ENCODE data around the gene OSMR. TPM values are rescaled to one million over a fixed set of nuclear protein-coding genes. Genes with fewer than 3 reads are reported as not detected.

OSMR gene
- total RNA-seq, 1 experiment from 2014 or later = 31.6 TPM

DNA sequence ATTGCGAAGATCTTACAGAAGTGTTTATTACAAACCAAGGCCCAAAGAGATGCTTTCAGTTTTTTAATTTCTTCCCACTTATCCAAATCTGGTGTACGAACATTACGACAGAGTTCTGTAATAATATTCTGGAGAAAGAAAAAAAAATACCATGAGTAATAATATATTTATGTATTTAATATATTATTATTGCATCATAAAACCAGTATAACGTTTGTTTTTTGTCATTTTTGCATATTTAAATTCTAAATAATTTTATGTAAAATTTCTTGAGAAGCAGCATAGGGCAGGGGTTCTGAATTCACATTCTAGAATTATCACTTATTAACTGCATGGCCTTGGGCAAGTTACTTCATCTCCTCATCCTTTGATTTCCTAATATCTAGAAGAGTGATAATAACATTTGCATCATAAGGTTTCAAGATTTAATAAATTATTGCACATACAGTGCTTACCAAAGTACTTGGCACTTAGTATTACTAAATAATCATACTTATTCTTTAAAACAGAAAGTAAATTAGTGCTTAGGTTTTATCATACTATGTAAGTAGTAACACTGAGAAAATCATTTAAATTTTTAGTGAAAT is 107.7 kb downstream of the OSMR start:
- Histone ChIP-seq H3K9me3 (ENCODE audit: low read depth, low read length, poor library complexity, severe bottlenecking) (no peaks in the 10 kb centered on the region), H3K27me3 (replicated peaks; ENCODE audit: insufficient read depth, low read depth, low read length, poor library complexity) (no peaks in the 10 kb centered on the region), H3K36me3 (ENCODE audit: insufficient read depth, low read length, poor library complexity, severe bottlenecking) (peaks cover 68% of the 10 kb centered on the region), H3K4me1 (ENCODE audit: insufficient read depth, low read length, poor library complexity, severe bottlenecking) (peaks cover 3% of the 10 kb centered on the region), H3K4me3 (ENCODE audit: low read depth, low read length, poor library complexity, severe bottlenecking) (no peak overlapping the region), H3K27ac (ENCODE audit: low read depth, low read length, poor library complexity, severe bottlenecking) (no peak overlapping the region)
- intact Hi-C loops (cut with micrococcal nuclease; ENCODE audit: unreplicated experiment) = no loop called here
- DNase-seq (ENCODE audit: low spot score) = no peak
- BruUV-seq (replicated peaks) = no TSS peak
- TF ChIP-seq, protein P1, sequence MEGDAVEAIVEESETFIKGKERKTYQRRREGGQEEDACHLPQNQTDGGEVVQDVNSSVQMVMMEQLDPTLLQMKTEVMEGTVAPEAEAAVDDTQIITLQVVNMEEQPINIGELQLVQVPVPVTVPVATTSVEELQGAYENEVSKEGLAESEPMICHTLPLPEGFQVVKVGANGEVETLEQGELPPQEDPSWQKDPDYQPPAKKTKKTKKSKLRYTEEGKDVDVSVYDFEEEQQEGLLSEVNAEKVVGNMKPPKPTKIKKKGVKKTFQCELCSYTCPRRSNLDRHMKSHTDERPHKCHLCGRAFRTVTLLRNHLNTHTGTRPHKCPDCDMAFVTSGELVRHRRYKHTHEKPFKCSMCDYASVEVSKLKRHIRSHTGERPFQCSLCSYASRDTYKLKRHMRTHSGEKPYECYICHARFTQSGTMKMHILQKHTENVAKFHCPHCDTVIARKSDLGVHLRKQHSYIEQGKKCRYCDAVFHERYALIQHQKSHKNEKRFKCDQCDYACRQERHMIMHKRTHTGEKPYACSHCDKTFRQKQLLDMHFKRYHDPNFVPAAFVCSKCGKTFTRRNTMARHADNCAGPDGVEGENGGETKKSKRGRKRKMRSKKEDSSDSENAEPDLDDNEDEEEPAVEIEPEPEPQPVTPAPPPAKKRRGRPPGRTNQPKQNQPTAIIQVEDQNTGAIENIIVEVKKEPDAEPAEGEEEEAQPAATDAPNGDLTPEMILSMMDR (conservative IDR thresholded peaks at IDR 0.05; ENCODE audit: low read depth, low read length) = no peak
- no peak for TF ChIP-seq EZH2 (IDR thresholded peaks at IDR 0.05; ENCODE audit: borderline replicate concordance, low read depth, low read length, poor library complexity, severe bottlenecking)
- POLR2A ChIA-PET (ENCODE audit: low non-redundant PET) = no interaction called here
- CTCF ChIA-PET = no interaction called here

DNA sequence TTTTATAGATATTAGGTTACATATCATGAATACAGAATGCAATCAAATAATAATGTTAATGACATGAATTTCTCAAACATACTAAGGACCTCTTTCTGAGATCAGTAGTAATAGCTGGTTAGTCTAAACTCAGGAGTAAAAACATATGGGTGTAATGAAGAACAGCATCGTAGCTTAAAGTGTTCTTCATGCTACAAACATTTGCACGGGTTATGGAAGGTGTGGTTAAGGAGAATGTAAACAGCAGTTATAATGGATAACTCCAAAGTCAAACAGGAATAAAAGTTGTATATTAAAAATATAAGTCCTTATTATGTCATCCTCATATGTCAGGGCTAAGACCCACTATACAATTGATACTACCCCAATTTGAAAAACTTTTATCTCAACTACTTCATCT is 115.9 kb downstream of the OSMR start:
- DNase-seq (ENCODE audit: low spot score) = no peak
- Histone ChIP-seq H3K27ac (ENCODE audit: low read depth, low read length, poor library complexity, severe bottlenecking) (no peak overlapping the region), H3K36me3 (ENCODE audit: insufficient read depth, low read length, poor library complexity, severe bottlenecking) (peaks cover 41% of the 10 kb centered on the region), H3K27me3 (replicated peaks; ENCODE audit: insufficient read depth, low read depth, low read length, poor library complexity) (no peaks in the 10 kb centered on the region), H3K4me3 (ENCODE audit: low read depth, low read length, poor library complexity, severe bottlenecking) (no peak overlapping the region), H3K4me1 (ENCODE audit: insufficient read depth, low read length, poor library complexity, severe bottlenecking) (no peaks in the 10 kb centered on the region), H3K9me3 (ENCODE audit: low read depth, low read length, poor library complexity, severe bottlenecking) (no peaks in the 10 kb centered on the region)
- TF ChIP-seq EZH2 (IDR thresholded peaks at IDR 0.05; ENCODE audit: borderline replicate concordance, low read depth, low read length, poor library complexity, severe bottlenecking) = no peak
- TF ChIP-seq, protein P1 (conservative IDR thresholded peaks at IDR 0.05; ENCODE audit: low read depth, low read length) = no peak
- intact Hi-C loops (cut with micrococcal nuclease; ENCODE audit: unreplicated experiment) = no loop called here
- ChIA-PET POLR2A (ENCODE audit: low non-redundant PET) (no interaction called here), CTCF (no interaction called here)
- BruUV-seq (replicated peaks) = no TSS peak

DNA sequence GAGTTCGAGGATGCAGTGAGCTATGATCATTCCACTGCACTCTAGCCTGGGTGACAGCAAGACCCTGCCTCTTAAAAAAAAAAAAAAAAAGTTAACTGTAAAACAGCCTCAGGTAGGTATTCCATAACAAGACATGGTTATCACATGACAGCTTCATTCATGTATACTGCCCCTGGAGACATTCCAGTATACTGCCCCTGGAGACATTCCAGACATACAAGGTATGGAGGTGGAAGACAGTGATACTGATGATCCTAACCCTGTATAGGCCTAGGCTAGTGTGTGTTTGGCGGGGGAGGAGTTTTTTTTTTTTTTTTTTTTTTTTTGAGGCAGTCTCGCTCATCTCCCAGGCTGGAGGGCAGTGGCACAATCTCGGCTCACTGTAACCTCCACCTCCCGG is 122.9 kb downstream of the OSMR start:
- no TSS peak for BruUV-seq (replicated peaks)
- Histone ChIP-seq H3K27me3 (replicated peaks; ENCODE audit: insufficient read depth, low read depth, low read length, poor library complexity) (no peaks in the 10 kb centered on the region), H3K36me3 (ENCODE audit: insufficient read depth, low read length, poor library complexity, severe bottlenecking) (no peaks in the 10 kb centered on the region), H3K4me1 (ENCODE audit: insufficient read depth, low read length, poor library complexity, severe bottlenecking) (no peaks in the 10 kb centered on the region), H3K9me3 (ENCODE audit: low read depth, low read length, poor library complexity, severe bottlenecking) (no peaks in the 10 kb centered on the region), H3K27ac (ENCODE audit: low read depth, low read length, poor library complexity, severe bottlenecking) (no peak overlapping the region), H3K4me3 (ENCODE audit: low read depth, low read length, poor library complexity, severe bottlenecking) (no peak overlapping the region)
- DNase-seq (ENCODE audit: low spot score) = no peak
- ChIA-PET CTCF (no interaction called here), POLR2A (ENCODE audit: low non-redundant PET) (interaction anchor here (0.6 kb wide), 1 partner anchor 97 kb away, joined by 6 read pairs; no protein-coding TSS in a partner anchor)
- no peak for TF ChIP-seq EZH2 (IDR thresholded peaks at IDR 0.05; ENCODE audit: borderline replicate concordance, low read depth, low read length, poor library complexity, severe bottlenecking)
- TF ChIP-seq, protein P1 (conservative IDR thresholded peaks at IDR 0.05; ENCODE audit: low read depth, low read length) = no peak
- intact Hi-C loops (cut with micrococcal nuclease; ENCODE audit: unreplicated experiment) = no loop called here

All from A673 (cell line).